ENCODE measurements around the gene CCL26. TPM values are rescaled to one million over a fixed set of nuclear protein-coding genes. Genes with fewer than 3 reads are reported as not detected.
"Not testable (repeated sequence)": the region's sequence is repeated elsewhere in the genome, so short reads cannot be mapped to it uniquely, and the experiment has no call there.

CCL26 gene
- polyA plus RNA-seq, 2 of the 4 experiments (the other 2 are of a cell fraction): 2.5 to 11.6 TPM

DNA sequence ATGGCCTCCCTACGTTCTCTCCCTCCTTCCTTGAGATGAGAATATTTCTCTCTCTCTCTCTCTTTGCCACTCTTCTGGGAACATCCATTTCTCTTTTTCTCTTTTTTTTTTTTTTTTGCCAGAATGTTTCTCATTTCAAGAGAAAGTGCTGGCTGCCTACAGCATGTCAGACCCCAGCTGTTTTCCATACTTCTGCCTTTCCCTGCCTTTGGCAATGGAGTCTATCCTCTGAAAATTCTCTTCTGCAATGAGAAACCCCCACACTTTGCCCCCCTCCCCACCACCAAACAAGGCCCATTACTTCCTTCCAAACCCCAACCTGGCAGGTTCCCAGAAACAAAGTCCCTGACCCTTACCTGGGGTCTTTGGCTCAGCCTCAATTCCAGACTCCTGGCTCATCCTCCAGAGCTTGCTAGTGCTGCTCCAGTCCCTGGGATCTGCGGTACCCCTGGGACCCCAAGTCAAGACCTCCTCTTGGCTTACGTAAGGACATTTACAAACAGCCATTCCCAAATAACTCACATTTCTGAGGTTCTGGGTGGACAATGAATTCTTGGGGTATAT is 17.4 kb upstream of the CCL26 start:
- H3K4me1 ChIP-seq: peaks cover 11% of the 10 kb centered on the region

DNA sequence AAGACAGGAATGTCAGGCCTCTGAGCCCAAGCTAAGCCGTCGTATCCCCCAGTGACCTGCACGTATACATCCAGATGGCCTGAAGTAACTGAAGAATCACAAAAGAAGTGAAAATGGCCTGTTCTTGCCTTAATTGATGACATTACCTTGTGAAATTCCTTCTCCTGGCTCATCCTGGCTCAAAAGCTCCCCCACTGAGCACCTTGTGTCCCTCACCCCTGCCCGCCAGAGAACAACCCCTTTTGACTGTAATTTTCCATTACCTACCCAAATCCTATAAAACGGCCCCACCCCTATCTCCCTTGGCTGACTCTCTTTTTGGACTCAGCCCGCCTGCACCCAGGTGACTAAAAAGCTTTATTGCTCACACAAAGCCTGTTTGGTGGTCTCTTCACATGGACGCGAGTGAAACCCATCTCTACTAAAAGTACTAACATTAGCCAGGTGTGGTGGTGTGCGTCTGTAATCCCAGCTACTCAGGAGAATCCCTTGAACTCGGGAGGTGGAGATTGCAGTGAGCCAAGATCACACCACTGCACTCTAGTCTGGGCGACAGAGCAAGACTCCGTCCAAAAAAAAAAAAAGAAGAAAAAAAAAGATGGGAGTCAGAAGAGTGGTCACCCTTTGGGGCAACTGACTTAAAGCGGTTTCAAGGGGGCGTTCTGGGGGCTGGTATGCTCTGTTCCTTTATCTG is 16.3 kb upstream of the CCL26 start:
- peaks cover 11% of the 10 kb centered on the region for H3K4me1 ChIP-seq
- WGBS (ENCODE audit: missing lambda C conversion rate): 76% methylated on average over 14 of the region's 14 CpGs
- FAIRE-seq; H3K9me3 ChIP-seq; POLR2A ChIA-PET; H3K27ac ChIP-seq; H3K4me2 ChIP-seq; DNase-seq (ENCODE audit: low read depth in 1 of 2, low spot score in 1 of 2); H3K4me3 ChIP-seq; ATAC-seq: not testable (repeated sequence)
- CTCF ChIA-PET: interaction anchor here (1.4 kb wide), 1 partner anchor 11 kb away, joined by 5 read pairs; no protein-coding TSS in a partner anchor

More for the DNA sequence above, 17.4 kb upstream of the CCL26 start:
- Histone ChIP-seq H3K4me3 (no peak overlapping the region), H3K9me3 (no peaks in the 10 kb centered on the region), H3K4me2 (no peak overlapping the region), H3K27ac (no peak overlapping the region)
- TF ChIP-seq KDM1A (IDR thresholded peaks at IDR 0.05; ENCODE audit: low read depth): no peak
- no peak for TF ChIP-seq CEBPB (IDR thresholded peaks at IDR 0.05)
- TF ChIP-seq ESRRA (IDR thresholded peaks at IDR 0.05; ENCODE audit: borderline replicate concordance, low read length): no peak
- no peak for TF ChIP-seq CBX8 (IDR thresholded peaks at IDR 0.05)
- TF ChIP-seq, protein P1, sequence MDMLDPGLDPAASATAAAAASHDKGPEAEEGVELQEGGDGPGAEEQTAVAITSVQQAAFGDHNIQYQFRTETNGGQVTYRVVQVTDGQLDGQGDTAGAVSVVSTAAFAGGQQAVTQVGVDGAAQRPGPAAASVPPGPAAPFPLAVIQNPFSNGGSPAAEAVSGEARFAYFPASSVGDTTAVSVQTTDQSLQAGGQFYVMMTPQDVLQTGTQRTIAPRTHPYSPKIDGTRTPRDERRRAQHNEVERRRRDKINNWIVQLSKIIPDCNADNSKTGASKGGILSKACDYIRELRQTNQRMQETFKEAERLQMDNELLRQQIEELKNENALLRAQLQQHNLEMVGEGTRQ (IDR thresholded peaks at IDR 0.05): no peak
- no peak for TF ChIP-seq CHD2 (IDR thresholded peaks at IDR 0.05; ENCODE audit: low read length, partially characterized antibody)
- no peak for TF ChIP-seq NFE2L2 (conservative IDR thresholded peaks at IDR 0.05; ENCODE audit: low read length)
- TF ChIP-seq RNF2 (IDR thresholded peaks at IDR 0.05; ENCODE audit: borderline replicate concordance, low read depth): no peak
- TF ChIP-seq EHMT2 (IDR thresholded peaks at IDR 0.05; ENCODE audit: low read depth): no peak
- no peak for TF ChIP-seq GATA3 (IDR thresholded peaks at IDR 0.05; ENCODE audit: borderline replicate concordance)
- no peak for TF ChIP-seq TP53 (CRISPR knock-in tag; IDR thresholded peaks at IDR 0.05)
- TF ChIP-seq KDM5A (IDR thresholded peaks at IDR 0.05): no peak
- TF ChIP-seq POLR2AphosphoS2 (conservative IDR thresholded peaks at IDR 0.05; ENCODE audit: low read length): no peak
- TF ChIP-seq, protein P2, sequence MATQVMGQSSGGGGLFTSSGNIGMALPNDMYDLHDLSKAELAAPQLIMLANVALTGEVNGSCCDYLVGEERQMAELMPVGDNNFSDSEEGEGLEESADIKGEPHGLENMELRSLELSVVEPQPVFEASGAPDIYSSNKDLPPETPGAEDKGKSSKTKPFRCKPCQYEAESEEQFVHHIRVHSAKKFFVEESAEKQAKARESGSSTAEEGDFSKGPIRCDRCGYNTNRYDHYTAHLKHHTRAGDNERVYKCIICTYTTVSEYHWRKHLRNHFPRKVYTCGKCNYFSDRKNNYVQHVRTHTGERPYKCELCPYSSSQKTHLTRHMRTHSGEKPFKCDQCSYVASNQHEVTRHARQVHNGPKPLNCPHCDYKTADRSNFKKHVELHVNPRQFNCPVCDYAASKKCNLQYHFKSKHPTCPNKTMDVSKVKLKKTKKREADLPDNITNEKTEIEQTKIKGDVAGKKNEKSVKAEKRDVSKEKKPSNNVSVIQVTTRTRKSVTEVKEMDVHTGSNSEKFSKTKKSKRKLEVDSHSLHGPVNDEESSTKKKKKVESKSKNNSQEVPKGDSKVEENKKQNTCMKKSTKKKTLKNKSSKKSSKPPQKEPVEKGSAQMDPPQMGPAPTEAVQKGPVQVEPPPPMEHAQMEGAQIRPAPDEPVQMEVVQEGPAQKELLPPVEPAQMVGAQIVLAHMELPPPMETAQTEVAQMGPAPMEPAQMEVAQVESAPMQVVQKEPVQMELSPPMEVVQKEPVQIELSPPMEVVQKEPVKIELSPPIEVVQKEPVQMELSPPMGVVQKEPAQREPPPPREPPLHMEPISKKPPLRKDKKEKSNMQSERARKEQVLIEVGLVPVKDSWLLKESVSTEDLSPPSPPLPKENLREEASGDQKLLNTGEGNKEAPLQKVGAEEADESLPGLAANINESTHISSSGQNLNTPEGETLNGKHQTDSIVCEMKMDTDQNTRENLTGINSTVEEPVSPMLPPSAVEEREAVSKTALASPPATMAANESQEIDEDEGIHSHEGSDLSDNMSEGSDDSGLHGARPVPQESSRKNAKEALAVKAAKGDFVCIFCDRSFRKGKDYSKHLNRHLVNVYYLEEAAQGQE (IDR thresholded peaks at IDR 0.05): no peak
- no peak for TF ChIP-seq TFCP2L1 (CRISPR knock-in tag; IDR thresholded peaks at IDR 0.05)
- no peak for TF ChIP-seq NR3C1 (IDR thresholded peaks at IDR 0.05)
- WGBS (ENCODE audit: missing lambda C conversion rate): 89% methylated on average over 3 of the region's 3 CpGs
- DNase-seq (ENCODE audit: low read depth in 1 of 2, low spot score in 1 of 2) (no peak), FAIRE-seq (no peak), ATAC-seq (no peak)
- ChIA-PET POLR2A (no interaction called here), CTCF (interaction anchor here (1.4 kb wide), 1 partner anchor 12 kb away, joined by 5 read pairs; no protein-coding TSS in a partner anchor)

DNA sequence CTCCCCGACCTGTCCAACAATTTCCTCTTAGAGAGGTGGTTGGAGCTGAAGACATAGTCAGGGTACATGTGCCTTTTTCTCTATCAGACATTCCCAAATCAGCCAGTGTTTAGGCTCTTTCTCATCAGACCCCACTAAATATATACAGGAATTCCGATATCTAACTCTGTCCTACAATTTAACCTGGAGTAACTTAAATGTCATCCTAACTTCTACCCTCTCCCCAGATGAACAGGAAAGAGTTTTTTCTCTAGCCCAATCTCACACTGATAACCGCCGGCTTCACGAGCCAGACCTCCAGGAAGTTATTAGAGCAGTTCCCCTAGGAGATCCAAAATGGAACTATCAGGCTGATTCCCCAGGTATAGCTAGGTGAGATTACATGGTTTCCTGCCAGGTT is 11.0 kb upstream of the CCL26 start:
- H3K4me2 ChIP-seq; FAIRE-seq; H3K27ac ChIP-seq; ATAC-seq; DNase-seq (ENCODE audit: low read depth in 1 of 2, low spot score in 1 of 2); H3K4me1 ChIP-seq; H3K9me3 ChIP-seq; H3K4me3 ChIP-seq: not testable (repeated sequence)
- CTCF ChIA-PET: interaction anchor here (0.9 to 3.4 kb wide), 2 partner anchors 20 to 89 kb away, joined by 3 to 11 read pairs; no protein-coding TSS in a partner anchor
- WGBS (ENCODE audit: missing lambda C conversion rate): 81% methylated on average over 5 of the region's 5 CpGs
- POLR2A ChIA-PET: interaction anchor here (0.6 kb wide), 1 partner anchor 96 kb away, joined by 3 read pairs; no protein-coding TSS in a partner anchor

DNA sequence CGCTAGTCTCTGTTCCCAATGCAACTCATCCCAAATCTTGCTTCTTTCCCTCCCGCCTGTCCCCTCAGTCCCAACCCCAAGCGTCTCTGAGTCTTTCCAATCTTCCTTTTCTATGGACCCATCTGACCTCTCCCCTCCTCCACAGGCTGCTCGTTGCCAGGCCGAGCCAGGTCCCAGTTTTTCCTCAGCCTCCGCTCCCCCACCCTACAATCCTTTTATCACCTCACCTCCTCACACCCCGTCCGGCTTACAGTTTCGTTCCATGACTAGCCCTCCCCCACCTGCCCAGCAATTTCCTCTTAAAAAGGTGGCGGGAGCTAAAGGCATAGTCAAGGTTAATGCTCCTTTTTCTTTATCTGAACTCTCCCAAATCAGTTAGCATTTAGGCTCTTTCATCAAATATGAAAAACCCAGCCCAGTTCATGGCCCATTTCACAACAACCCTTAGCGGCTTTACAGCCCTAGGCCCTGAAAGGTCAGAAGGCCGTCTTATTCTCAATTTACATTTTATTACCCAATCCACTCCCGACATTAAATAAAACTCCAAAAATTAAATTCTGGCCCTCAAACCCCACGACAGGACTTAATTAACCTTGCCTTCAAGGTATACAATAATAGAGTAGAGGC is 8.7 kb upstream of the CCL26 start:
- DNase-seq (ENCODE audit: low read depth in 1 of 2, low spot score in 1 of 2); H3K27ac ChIP-seq; POLR2A ChIA-PET; FAIRE-seq; H3K9me3 ChIP-seq; H3K4me2 ChIP-seq; ATAC-seq; CTCF ChIA-PET; H3K4me1 ChIP-seq; H3K4me3 ChIP-seq: not testable (repeated sequence)
- WGBS (ENCODE audit: missing lambda C conversion rate): 81% methylated on average over 14 of the region's 14 CpGs

DNA sequence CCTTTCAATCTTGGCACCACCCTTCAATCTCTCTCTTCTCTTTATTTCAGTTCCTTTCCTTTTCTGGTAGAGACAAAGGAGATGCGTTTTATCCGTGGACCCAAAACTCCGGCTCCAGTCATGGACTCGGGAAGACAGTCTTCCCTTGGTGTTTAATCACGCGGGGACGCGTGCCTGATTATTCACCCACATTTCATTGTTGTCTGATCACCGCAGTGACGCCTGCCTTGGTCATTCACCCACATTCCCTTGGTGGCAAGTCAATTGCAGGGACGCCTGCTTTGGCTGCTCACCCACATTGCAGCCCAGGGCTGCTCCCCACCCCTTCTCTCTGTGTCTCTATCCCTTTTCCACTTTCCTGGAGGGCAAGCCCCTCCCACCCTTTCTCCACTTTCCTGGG is 7.5 kb upstream of the CCL26 start:
- DNase-seq (ENCODE audit: low read depth in 1 of 2, low spot score in 1 of 2); H3K4me3 ChIP-seq; H3K4me2 ChIP-seq; POLR2A ChIA-PET; ATAC-seq; H3K27ac ChIP-seq; H3K9me3 ChIP-seq; H3K4me1 ChIP-seq; FAIRE-seq; CTCF ChIA-PET: not testable (repeated sequence)
- WGBS (ENCODE audit: missing lambda C conversion rate): 70% methylated on average over 11 of the region's 11 CpGs

DNA sequence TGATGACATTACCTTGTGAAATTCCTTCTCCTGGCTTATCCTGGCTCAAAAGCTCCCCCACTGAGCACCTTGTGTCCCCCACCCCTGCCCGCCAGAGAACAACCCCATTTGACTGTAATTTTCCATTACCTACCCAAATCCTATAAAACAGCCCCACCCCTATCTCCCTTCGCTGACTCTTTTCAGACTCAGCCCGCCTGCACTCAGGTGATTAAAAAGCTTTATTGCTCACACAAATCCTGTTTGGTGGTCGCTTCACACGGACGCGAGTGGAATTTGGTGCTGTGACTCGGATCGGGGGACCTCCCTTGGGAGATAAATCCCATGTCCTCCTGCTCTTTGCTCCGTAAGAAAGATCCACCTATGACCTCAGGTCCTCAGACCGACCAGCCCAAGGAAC is 7.0 kb upstream of the CCL26 start:
- H3K27ac ChIP-seq; H3K4me2 ChIP-seq; ATAC-seq; POLR2A ChIA-PET; H3K4me1 ChIP-seq; H3K9me3 ChIP-seq; FAIRE-seq; DNase-seq (ENCODE audit: low read depth in 1 of 2, low spot score in 1 of 2); H3K4me3 ChIP-seq; CTCF ChIA-PET: not testable (repeated sequence)
- 68% methylated on average over 11 of the region's 11 CpGs for WGBS (ENCODE audit: missing lambda C conversion rate)
